Measurements from ENCODE around the gene OPHN1.

DNA sequence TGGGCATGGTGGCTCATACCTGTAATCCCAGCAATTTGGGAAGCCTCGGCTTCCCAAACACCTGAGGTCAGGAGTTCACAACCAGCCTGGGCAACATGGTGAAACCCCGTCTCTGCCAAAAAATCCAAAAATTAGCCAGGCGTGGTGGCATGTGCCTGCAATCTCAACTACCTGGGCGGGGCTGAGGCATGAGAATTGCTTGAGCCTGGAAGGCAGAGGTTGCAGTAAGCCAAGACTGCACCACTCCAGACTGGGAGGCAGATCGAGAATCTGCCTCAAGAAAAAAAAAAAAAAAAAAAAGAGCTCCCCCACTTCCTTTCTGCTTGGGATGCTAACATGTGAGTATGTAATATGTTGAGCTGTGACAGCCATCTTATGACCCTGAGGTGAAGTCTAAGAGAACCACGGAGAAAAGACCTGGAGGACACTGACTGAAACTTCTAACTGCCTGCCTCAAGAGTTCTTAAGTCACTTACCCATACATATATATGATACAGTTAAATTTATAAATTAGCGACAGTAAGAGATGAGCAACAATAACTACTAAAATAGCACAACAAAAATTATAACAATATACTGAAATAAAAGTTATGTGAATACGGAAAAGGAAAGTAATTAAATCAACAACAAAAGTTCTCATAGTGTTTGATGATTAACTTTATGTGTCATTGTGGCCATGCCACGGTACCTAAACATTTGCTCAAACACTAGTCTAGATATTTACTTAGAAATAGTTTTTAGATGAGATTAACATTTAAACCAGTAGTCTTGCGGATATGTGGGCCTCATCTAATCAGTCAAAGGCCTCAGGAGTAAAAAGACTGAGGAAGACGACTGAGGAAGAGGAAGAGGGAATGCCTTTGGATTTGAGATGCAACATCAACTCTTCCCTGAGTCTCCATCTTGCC is 178.3 kb downstream of the OPHN1 start:
- TF ChIP-seq, protein P1, sequence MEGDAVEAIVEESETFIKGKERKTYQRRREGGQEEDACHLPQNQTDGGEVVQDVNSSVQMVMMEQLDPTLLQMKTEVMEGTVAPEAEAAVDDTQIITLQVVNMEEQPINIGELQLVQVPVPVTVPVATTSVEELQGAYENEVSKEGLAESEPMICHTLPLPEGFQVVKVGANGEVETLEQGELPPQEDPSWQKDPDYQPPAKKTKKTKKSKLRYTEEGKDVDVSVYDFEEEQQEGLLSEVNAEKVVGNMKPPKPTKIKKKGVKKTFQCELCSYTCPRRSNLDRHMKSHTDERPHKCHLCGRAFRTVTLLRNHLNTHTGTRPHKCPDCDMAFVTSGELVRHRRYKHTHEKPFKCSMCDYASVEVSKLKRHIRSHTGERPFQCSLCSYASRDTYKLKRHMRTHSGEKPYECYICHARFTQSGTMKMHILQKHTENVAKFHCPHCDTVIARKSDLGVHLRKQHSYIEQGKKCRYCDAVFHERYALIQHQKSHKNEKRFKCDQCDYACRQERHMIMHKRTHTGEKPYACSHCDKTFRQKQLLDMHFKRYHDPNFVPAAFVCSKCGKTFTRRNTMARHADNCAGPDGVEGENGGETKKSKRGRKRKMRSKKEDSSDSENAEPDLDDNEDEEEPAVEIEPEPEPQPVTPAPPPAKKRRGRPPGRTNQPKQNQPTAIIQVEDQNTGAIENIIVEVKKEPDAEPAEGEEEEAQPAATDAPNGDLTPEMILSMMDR (IDR thresholded peaks at IDR 0.05), result no peak
- TF ChIP-seq POLR2A (IDR thresholded peaks at IDR 0.05), result no peak
